ENCODE results near the gene CCT3.

The CCT3 gene

GRCh38 chr1:156276532-156276931 is 61.6 kb downstream of the CCT3 start:
- DNase-seq: no peak

GRCh38 chr1:156270314-156270713 is 67.8 kb downstream of the CCT3 start:
- DNase-seq: no peak

- DNase-seq: no peak
Observed at GRCh38 chr1:156268336-156268735, 69.8 kb downstream of the CCT3 start.

- no peak for DNase-seq
Observed at GRCh38 chr1:156266051-156266450, 72.0 kb downstream of the CCT3 start.

GRCh38 chr1:156263288-156263655 is 74.8 kb downstream of the CCT3 start:
- no peak for DNase-seq

GRCh38 chr1:156262461-156263287 is 75.4 kb downstream of the CCT3 start:
- DNase-seq: peak; percentile 83

- DNase-seq: no peak
Observed at GRCh38 chr1:156260896-156261295, 77.2 kb downstream of the CCT3 start.

GRCh38 chr1:156259805-156260204 is 78.3 kb downstream of the CCT3 start:
- DNase-seq: no peak
